ENCODE data around the gene ME3.

ME3 gene

DNA sequence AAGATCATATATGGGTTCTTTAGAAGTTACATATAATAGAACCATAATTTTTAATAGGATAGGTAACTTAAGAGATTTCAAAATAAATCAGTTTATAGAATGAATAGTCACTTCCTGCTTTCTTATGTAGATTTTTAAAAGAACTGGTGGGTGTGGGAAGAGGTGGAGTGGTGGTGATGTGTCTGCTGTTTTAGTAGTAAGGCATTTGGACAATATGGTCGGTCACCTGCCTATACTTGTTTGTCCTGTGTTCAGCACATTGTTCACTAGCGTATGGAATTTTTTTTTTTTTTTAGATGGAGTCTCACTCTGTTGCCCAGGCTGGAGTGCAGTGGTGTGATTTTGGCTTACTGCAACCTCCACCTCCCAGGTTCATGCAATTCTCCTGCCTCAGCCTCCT is 258.4 kb downstream of the ME3 start:
- no peaks in the 10 kb centered on the region for H3K36me3 ChIP-seq
- no peak for TF ChIP-seq Cebpa-rat (IDR thresholded peaks at IDR 0.05)
- H4K20me1 ChIP-seq = no peaks in the 10 kb centered on the region
- H3K9me3 ChIP-seq = no peaks in the 10 kb centered on the region
- no peak overlapping the region for H3K27ac ChIP-seq
- no peak overlapping the region for H3K4me3 ChIP-seq
- no peaks in the 10 kb centered on the region for H3K27me3 ChIP-seq
- no peak overlapping the region for H3K9ac ChIP-seq
- peaks cover 9% of the 10 kb centered on the region for H3K4me1 ChIP-seq
- H3K4me2 ChIP-seq = no peak overlapping the region

DNA sequence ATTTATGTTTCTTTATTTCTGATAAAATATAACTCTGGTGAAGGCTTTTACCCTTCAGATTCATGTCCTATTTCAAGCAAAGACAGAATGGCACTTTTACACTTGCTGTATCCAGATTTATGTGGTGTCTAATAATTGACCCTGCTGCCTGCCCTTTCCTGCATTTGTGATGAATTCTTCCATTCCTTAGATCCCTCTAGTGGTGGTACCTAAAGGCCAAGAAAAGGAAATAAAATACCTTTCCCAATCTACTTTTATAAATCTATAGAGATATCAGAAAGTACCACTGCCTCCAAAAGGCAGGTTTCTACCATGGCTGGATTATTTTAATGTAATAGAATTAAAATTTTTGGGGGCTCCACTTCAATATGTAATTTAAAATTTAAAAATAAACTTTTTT is 263.6 kb downstream of the ME3 start:
- H3K27me3 ChIP-seq = no peaks in the 10 kb centered on the region
- H3K4me3 ChIP-seq = no peak overlapping the region
- no peaks in the 10 kb centered on the region for H3K4me1 ChIP-seq
- H4K20me1 ChIP-seq = no peaks in the 10 kb centered on the region
- no peak overlapping the region for H3K27ac ChIP-seq
- H3K9ac ChIP-seq = no peak overlapping the region
- TF ChIP-seq Cebpa-rat (IDR thresholded peaks at IDR 0.05) = no peak
- no peaks in the 10 kb centered on the region for H3K9me3 ChIP-seq
- H3K4me2 ChIP-seq = no peak overlapping the region
- H3K36me3 ChIP-seq = no peaks in the 10 kb centered on the region

DNA sequence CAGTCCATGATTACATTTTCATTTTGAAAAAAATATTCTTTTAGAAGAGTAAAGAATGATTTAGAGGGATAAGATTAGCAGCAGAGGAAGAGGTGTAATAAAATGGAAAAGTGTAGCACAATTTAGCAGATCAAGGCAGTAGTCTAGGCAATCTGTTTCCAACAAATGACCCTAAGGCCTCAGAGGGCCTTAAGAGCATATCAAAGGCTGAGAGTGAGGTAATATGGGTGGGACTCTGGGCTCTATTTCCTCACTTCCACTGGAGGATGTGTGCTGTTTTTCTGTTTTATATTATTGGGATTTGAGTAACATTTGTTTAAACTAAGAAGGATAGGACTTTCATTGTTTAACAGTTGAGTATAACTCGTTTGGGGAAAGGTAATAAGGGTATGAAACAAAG is 269.0 kb downstream of the ME3 start:
- no peaks in the 10 kb centered on the region for H3K27me3 ChIP-seq
- H3K4me2 ChIP-seq = no peak overlapping the region
- H3K27ac ChIP-seq = no peak overlapping the region
- H3K36me3 ChIP-seq = no peaks in the 10 kb centered on the region
- no peaks in the 10 kb centered on the region for H4K20me1 ChIP-seq
- no peak overlapping the region for H3K4me3 ChIP-seq
- TF ChIP-seq Cebpa-rat (IDR thresholded peaks at IDR 0.05) = no peak
- no peaks in the 10 kb centered on the region for H3K9me3 ChIP-seq
- no peaks in the 10 kb centered on the region for H3K4me1 ChIP-seq
- no peak overlapping the region for H3K9ac ChIP-seq

DNA sequence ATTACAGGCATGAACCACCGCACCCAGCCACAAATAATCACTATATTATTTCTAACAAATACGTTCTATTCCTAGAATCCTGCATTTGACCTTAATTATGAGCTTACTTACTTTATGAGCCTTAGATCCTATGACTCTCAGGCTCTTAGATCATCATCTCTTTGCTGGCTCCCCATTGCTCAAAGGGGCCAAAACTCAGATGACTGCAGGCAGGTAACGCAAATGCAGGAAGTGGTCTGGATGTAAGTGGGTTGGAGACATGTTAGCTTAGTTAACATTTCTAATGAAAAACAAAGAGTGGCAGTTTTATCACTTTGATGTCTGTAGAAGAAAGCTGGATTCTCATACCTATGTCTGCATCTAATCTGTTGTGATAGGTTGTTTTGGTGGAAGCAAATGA is 274.3 kb downstream of the ME3 start:
- Histone ChIP-seq H3K27ac (no peak overlapping the region), H3K9me3 (no peaks in the 10 kb centered on the region), H3K4me3 (no peak overlapping the region), H3K4me1 (no peaks in the 10 kb centered on the region), H3K27me3 (no peaks in the 10 kb centered on the region), H3K4me2 (no peak overlapping the region), H4K20me1 (no peaks in the 10 kb centered on the region), H3K36me3 (no peaks in the 10 kb centered on the region), H3K9ac (no peak overlapping the region)
- no peak for TF ChIP-seq Cebpa-rat (IDR thresholded peaks at IDR 0.05)

DNA sequence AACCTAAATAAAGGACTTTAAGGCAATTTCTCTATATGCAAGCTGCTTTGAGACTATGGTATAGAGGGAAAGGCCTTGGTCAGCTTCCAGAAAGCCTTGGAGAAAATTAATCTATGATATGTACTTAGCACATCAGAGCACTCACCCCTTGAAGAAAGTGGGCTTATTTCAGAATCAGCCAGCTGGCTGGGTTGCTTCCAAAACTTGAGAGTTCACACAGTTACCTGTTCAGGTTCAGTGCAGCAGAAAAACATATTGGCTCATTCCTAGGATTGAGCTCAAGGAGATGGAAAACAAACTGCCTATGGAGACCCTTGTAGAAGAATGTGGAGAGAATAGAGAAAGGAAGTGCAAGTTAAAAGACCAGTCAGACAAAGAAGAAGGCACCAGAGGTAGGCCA is 275.1 kb downstream of the ME3 start:
- TF ChIP-seq Cebpa-rat (IDR thresholded peaks at IDR 0.05) = no peak
- Histone ChIP-seq H4K20me1 (no peaks in the 10 kb centered on the region), H3K4me3 (no peak overlapping the region), H3K9ac (no peak overlapping the region), H3K36me3 (no peaks in the 10 kb centered on the region), H3K9me3 (no peaks in the 10 kb centered on the region), H3K27ac (no peak overlapping the region), H3K4me2 (no peak overlapping the region), H3K27me3 (no peaks in the 10 kb centered on the region), H3K4me1 (no peaks in the 10 kb centered on the region)

DNA sequence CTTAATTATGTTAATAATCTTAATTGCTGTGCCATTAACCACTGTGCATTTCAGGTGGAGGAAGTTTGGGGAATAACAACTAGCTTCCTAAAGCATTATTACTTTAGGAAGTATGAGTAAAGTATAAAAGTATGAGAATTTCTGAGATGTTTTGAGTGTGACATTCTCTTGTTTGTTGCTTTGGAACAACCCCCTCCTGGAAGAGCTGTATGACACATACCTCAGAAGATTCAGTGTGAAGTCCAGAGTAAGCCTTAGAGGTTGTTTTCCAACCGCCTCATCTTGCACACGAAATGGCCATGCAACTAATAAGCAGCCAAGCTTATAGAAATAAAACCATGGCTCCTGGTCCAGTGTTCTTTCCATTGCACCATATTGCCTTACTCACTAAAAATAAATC is 276.0 kb downstream of the ME3 start:
- no peaks in the 10 kb centered on the region for H4K20me1 ChIP-seq
- H3K27ac ChIP-seq = no peak overlapping the region
- no peaks in the 10 kb centered on the region for H3K36me3 ChIP-seq
- TF ChIP-seq Cebpa-rat (IDR thresholded peaks at IDR 0.05) = no peak
- no peak overlapping the region for H3K9ac ChIP-seq
- H3K4me2 ChIP-seq = no peak overlapping the region
- H3K4me3 ChIP-seq = no peak overlapping the region
- no peaks in the 10 kb centered on the region for H3K27me3 ChIP-seq
- H3K4me1 ChIP-seq = no peaks in the 10 kb centered on the region
- no peaks in the 10 kb centered on the region for H3K9me3 ChIP-seq

DNA sequence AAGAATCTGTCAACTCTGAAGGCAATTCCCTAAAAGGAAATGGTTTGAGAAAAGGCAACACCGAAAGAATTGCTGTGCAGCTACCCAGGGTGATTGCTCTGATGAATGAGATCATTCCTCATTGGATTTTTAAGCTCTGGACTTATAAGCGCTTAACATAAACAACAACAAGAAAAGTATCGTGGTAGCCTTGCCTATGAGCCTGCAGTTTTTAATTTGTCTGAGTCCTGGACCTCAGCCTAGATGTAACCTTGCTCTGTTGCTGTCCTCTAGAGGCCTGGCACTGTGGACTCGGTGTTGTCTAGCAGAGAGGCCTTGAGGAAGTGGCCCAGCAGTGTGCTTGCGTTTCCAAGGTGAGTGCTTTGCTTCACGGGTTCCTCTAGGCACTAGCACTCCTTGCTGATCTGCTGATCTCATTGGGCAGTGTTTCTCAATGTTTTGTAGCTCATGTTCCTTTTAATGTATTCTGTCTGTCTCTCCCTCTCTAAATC is 277.3 kb downstream of the ME3 start:
- no peaks in the 10 kb centered on the region for H3K27me3 ChIP-seq
- no peaks in the 10 kb centered on the region for H4K20me1 ChIP-seq
- no peaks in the 10 kb centered on the region for H3K36me3 ChIP-seq
- H3K9ac ChIP-seq = no peak overlapping the region
- H3K4me3 ChIP-seq = no peak overlapping the region
- H3K27ac ChIP-seq = no peak overlapping the region
- TF ChIP-seq Cebpa-rat (IDR thresholded peaks at IDR 0.05) = no peak
- H3K4me1 ChIP-seq = no peaks in the 10 kb centered on the region
- H3K4me2 ChIP-seq = no peak overlapping the region
- no peaks in the 10 kb centered on the region for H3K9me3 ChIP-seq
